ENCODE measurements around the gene SLCO4A1. TPM values are rescaled to one million over a fixed set of nuclear protein-coding genes. Genes with fewer than 3 reads are reported as not detected.

SLCO4A1 gene
- polyA plus RNA-seq, 4 donors = 2.5 to 8.6 (median 3.0) TPM

DNA sequence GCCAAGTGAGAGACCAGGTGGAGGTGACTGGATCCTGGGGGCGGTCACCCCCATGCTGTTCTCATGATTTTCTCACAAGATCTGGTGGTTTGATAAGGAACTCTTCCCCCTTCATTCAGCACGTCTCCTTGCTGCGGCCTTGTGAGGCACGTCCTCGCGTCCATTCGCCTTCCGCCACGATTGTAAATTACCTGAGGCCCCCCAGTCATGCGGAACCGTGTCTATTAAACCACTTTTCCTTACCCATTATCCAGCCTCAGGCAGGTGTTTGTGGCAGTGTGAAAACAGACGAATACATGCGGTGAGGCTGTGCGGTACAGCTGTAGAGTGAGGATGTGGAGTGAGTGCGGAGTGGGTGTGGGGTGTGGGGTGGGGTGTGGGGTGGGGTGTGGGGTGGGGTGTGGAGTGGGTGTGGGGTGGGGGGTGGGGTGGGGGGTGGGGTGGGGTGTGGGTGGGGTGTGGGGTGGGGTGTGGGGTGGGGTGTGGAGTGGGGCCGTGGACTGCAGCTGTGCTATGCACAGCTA, 54.2 kb downstream of the SLCO4A1 start:
- DNase-seq (ENCODE audit: low read depth in 4 of 4, low spot score in 3 of 4) = no peak

DNA sequence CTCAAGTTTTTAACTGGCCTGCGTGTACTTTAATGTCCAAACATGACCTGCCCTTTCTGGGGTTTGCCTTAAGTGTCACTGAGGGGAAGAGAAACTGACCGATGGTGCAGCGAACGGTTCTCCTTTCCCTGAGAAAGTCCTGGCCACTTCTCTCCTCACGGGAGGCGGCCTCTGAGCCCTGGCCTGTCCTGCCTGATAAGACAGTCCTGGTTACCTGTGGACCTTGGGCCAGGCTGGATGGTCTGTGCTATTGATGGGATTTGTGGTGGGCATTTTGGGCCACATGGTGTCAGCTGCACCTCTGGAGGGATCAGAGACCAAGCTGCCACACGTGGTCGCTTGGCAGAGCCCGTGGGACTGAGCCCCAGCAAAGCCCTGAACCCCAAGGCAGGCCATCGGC, 54.7 kb downstream of the SLCO4A1 start:
- DNase-seq (ENCODE audit: low read depth in 4 of 4, low spot score in 3 of 4) = no peak

DNA sequence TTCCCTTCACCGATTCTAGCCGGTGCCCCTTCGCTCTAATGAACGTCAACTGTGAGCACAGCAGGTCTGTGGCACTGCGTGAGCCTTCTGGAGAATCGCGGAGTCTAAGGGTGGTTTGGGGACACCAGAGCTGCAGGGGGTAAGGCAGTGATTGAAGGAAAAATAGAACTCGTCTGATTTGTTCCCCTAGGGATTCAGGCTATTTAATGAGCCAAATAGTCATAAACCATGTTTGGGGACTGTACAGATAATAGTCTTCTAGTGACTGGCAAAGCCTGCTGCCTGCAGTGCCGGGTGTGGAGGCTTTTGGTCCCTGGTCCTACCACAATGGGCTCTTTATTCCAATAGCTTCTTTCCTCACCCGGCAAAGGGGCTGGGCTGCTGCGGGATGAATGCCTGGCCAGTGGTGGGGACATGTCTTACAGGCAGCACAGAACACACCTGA, 55.2 kb downstream of the SLCO4A1 start:
- no peak for DNase-seq (ENCODE audit: low read depth in 4 of 4, low spot score in 3 of 4)

DNA sequence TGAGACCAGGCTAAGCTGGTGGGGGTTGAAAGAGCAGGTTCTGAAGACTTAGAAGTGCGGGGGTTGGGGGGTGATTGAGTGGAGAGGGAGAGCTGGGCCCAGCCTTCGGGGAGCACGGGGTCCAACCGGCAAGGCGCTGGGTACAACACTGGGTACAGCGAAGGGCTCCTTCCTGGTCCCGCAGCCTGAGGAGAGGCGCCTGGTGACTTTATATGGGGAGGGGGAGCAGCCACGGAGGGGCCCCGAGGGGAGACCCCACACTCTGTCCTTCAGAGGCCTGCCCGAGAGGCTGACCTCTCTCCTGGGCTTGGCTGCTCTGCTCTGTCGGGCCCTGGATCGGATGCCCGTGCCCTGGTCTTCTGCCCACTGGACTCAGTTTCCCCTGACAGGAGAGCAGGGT, 55.9 kb downstream of the SLCO4A1 start:
- no peak for DNase-seq (ENCODE audit: low read depth in 4 of 4, low spot score in 3 of 4)

DNA sequence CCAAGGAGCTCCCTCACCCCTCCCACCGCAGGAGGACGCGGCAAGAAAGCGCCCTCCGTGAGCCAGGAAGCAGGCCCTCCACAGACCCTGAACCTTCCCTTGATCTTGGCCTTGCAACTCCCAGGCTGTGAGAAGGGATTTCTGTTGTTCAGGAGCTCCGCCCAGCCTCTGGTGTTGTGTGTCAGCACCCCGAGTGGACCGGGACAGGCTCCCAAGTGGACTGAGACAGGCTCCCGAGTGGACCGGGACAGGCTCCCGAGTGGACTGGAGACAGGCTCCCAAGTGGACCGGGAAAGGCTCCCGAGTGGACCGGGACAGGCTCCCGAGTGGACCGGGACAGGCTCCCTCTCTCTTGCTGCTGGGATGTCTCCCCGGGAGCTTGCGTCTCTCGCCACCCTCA, 57.0 kb downstream of the SLCO4A1 start:
- DNase-seq (ENCODE audit: low read depth in 4 of 4, low spot score in 3 of 4) = no peak

DNA sequence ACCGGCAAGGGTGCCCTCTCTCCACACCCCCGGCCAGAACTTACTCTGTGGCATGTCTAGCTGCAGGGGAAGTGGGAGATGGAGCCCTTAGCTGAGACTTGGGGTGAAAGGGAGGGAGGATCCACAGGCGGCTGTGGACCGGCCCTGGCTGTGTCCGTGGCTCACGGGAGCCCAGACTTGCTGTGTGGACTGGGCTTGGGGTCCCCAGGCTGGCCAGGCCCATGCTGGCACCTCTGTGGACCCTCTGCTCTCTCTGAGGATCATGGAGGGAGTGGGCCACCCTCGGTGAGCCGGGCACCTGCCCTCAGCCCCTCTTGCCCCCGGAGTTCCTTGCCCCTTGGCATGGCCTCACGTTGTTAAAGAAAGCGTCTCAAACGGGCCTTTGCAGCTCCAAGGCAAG, 57.4 kb downstream of the SLCO4A1 start:
- no peak for DNase-seq (ENCODE audit: low read depth in 4 of 4, low spot score in 3 of 4)

DNA sequence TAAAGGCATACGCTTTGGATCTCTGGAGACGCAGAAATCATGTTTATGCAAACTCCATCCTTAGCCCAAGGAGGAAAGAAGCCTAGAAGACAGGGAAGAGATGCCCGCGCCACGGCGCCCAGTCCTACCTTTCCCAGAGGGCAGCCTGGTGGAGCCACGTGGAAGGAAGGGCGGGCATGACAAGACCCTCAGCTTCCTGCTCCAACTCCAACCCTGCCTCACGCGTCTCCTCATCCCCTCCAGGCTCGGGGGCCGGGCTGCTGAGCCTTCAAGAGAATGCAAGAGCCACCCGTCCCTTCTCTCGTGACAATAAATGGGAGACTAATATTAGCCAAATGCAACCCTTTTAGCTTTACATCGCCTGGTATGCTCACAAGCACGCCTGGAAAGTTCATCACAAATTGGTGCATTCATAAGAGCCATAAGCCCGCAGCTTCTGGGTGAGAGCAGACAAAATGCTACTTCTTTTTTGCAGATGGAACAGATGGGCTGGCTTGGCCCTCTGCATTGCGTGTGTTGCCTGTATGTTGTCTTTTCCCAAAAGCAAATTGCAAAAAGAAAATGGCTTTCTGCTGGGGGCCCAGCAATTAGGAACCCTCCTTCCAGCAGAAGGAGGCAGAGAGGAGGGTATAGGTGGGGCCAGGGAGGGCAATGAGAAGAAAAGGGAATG, 58.1 kb downstream of the SLCO4A1 start:
- DNase-seq (ENCODE audit: low read depth in 4 of 4, low spot score in 3 of 4) = no peak

DNA sequence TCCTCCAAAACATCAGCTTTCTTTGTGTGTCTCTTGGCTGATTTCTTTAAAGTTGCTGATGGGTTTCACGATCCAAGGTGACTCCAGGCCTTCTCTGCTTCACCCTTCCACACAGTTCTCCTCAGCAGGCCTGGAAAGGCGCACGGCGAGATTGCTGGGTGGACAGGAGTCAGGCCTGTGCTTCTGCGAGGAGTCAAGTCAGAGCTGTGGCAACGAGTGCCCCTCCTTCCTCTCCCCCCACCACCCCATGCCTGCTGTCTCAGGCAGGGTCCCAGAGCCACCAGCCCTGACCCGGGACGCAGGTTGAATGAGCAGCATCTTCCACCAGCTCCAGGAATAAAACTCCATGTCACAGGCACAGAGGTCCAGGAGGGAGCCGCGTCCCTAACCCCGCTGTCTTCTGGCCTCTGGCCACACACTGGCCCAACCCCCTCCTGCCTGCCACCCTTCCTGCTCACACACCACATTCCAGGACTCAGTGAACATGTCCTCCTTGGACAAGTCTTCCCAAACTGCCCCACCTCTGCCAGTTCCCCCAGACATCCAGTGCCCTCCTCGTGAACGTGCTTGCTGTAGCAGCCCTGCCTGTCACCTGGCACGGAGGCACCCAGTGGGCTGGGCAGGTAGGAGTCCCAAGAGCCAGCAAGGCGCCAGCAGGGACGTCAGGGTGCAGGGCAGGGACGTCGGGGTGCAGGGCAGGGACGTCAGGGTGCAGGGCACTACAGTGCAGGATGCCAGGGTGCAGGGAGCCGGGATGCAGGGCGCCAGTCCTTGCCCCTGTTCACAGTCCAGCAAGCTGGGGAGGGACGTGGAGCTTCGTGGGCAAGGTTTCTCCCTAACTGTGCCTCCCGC, 59.1 kb downstream of the SLCO4A1 start:
- DNase-seq (ENCODE audit: low read depth in 4 of 4, low spot score in 3 of 4) = no peak

DNA sequence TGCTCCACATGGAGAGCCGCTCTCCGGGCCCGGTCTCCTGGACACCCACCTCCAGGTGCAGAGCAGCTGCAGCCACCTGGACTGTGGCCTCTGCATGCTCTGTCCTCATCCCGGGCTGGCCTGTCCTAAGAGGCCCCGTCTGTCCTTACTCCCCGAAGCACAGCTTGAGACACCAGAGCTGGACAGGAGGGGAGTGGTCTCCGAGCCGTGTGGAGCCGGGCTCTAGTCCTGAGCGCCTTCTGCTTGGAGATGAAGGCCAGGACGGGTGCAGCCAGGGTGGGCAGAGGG, 59.7 kb downstream of the SLCO4A1 start:
- DNase-seq (ENCODE audit: low read depth in 4 of 4, low spot score in 3 of 4) = no peak

DNA sequence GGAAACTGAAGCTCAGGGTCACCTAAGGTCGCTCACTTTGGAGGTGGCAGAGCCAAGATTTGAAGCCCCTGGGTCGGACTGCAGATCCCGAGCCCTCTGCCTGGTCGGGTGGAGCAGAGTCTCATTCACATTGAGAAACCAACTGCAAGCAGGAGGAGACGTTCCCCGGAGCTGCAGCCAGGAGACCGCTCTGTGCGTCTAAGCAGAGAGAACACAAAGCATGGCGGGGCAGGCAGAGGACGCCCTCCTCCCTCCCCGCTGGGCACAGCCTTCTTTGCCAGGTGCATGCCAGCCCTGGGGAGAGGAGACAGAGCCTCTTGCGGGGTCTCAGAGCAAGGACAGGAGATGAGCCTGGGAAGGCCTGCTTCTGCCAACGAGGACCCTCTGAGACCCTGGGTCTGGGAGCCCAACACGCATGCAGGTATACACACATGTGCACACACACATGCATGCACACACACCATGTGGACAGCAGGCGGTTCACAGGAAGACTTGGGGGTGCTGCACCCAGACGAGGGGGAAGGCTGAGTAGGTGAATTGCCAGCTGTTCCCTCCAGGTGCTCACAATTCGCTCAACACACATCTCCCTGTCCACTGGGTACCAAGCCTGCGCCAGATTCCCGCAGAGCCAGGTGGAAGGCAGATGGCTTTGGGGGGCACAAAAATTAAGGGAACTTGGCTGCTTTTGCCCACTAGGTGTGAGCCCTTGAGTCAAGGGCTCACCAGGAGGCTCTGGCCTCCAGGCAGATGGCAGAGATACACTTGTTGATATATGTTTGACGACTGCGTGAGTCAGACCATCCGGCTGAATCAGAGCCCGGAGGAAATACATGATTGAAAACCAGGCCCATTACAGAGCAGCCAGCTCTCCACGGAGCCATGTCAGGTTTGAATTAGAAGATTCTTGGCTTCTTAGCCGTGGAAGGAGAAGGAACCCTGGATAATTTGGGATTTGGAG, 60.9 kb downstream of the SLCO4A1 start:
- no peak for DNase-seq (ENCODE audit: low read depth in 4 of 4, low spot score in 3 of 4)

DNA sequence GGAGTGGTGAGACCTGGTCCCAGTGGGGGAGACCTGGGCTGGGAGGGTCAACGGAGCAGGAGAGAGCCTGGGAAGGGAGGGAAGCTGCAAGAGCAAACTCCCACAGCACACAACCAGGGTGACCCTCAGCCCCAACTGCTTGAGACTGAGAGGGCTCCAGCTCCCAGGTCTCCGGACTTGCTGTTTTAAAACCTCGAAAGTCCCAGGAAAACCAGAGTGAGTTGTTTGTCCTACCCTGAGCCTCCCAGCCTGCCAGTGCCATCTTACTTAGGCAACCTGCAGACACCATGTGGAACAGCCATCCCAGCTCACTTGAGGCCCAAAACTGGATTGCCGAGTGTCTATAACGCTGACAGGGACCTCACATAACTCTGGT, 61.5 kb downstream of the SLCO4A1 start:
- DNase-seq (ENCODE audit: low read depth in 4 of 4, low spot score in 3 of 4) = no peak

DNA sequence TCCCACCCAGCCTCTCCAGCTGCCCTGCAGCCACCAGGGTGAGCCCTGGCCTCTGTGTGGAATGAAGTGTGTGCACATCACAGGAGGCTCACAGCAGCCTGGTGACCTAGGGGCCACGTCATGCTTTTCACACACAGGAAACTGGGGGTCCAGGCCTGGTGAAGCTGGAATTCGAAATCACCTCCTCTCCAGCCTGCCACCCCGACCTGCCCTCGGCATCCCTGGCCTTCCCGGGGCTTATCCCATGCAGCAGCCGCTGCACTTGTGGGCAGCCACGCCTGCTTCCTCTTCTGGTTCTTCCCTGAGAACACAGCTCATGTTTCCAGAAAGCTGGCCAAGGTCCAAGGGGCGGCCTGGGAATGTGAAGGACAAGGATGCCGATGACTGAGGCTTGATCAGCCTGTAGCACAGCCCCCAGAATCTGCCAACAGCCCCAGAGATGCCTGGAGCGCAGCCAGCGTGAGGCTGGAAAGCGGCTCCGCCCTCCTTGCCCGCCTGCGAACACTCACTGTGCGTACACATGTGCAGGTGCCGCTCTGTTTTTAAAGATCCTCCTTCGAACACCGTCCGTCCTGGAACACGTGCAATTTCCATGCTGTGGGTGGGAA, 62.1 kb downstream of the SLCO4A1 start:
- DNase-seq (ENCODE audit: low read depth in 4 of 4, low spot score in 3 of 4) = peak; percentile 61 to 87 (median 77)

DNA sequence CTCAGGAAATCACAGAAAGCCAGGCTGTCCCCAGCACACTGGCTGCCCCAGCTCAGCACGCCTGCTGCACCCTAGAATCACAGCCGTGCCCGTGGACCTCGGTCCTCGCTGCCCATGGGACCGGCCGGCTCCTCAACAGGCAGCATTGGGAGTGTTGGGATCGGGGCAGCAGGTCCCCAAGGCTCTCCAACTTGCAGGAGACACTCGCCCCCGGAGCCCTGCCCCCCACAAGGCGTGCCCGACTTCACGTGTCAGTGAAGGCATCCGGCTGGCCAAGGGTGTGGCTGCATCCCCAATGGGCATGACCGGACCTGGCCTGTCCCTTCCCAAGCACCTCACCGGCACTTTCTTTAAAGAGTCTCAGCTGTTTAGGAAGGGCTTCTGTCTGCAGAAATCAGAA, 63.3 kb downstream of the SLCO4A1 start:
- no peak for DNase-seq (ENCODE audit: low read depth in 4 of 4, low spot score in 3 of 4)

DNA sequence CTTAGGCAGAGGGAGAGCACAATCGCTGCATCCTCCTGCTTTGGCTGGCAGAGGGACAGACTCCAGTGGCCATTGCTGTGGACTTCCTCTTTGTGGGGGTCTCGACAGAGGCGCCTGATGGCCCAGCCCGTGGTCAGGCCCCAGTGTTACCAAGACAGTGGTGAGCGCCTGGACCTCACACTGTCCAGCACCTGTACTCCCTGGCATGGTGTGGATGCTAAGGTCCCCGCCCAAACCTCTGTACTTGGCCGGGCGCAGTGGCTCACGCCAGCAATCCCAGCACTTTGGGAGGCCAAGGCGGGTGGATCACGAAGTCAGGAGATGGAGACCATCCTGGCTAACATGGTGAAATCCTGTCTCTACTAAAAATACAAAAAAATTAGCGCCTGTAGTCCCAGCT, 64.0 kb downstream of the SLCO4A1 start:
- no peak for DNase-seq (ENCODE audit: low read depth in 4 of 4, low spot score in 3 of 4)

DNA sequence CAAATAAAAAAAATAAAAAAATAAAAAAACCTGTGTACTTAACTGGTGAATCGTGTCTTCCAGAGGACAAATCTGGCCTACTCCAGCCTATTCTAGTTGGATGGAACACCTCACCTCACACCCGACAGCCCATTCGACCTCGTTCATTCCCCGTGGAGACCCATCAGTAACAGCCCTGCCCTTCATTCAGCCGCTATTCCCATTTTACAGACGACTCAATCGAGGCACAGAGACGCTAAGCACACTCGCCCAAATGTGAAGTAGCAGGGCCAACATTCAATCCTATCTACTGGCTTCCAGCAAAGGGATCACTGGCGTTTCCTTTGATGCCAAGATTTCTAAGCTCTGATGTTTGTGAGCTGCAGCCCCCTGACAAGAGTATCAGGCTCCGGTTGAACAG, 64.6 kb downstream of the SLCO4A1 start:
- DNase-seq (ENCODE audit: low read depth in 4 of 4, low spot score in 3 of 4) = no peak

DNA sequence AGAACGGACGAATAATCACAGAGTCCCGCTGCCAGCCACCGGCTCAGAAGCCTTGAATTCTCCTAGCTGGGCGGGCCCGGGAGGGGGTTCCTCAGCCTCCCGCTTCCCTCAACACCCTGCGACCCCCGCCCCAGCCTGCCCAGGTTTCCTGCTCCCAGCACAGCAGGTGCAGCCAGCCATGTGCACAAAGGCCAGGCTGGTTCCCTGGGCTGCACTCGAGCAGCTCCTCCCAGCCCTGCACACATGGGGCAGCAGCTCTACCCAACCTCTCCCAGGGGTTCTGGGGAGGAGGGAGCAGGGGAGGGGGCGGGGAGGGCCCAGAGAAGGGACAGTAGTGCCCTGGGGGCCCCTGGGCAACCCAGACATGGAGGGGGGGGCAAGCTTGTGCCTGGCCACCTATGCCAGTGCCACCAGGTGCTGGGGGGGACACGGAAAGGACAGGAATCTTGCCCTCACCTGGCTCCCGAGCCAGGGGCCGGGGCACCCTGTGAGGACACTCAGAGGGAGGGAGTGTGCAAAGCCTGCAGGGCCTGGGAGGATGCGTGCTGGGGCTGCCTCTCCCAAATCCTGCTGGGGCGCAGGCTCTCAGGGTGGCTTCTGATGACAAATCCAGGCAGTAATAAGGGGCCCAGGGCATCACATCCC, 65.1 kb downstream of the SLCO4A1 start:
- DNase-seq (ENCODE audit: low read depth in 4 of 4, low spot score in 3 of 4) = no peak

DNA sequence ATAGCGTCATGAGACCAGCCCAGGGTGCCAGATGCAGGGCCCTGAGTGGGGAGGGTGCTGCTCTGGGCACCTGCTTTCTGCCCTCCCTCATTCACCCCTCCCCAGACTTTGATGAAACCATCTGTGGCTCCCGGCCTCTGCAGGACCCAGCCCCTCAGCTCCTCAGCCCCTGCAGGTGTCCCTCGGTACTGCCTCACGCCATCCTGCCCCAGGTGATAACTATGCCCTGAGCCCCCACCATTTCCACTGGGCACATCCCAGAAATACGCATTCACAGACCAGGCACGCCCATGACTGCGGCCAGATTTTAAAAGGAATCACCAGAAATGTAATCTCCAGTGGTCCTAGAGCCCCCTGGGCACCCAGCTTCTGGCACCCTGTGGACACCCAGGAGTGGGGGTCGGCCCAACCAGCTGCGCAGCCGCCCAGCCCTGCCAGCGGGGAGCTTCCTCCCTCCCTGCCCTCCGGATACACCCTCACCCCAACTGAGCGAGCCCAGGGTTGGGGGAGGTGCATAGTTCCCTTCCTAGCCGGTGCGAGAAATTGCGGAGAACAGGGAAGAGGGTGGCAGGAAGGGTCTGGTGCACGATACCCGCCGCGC, 65.7 kb downstream of the SLCO4A1 start:
- no peak for DNase-seq (ENCODE audit: low read depth in 4 of 4, low spot score in 3 of 4)

DNA sequence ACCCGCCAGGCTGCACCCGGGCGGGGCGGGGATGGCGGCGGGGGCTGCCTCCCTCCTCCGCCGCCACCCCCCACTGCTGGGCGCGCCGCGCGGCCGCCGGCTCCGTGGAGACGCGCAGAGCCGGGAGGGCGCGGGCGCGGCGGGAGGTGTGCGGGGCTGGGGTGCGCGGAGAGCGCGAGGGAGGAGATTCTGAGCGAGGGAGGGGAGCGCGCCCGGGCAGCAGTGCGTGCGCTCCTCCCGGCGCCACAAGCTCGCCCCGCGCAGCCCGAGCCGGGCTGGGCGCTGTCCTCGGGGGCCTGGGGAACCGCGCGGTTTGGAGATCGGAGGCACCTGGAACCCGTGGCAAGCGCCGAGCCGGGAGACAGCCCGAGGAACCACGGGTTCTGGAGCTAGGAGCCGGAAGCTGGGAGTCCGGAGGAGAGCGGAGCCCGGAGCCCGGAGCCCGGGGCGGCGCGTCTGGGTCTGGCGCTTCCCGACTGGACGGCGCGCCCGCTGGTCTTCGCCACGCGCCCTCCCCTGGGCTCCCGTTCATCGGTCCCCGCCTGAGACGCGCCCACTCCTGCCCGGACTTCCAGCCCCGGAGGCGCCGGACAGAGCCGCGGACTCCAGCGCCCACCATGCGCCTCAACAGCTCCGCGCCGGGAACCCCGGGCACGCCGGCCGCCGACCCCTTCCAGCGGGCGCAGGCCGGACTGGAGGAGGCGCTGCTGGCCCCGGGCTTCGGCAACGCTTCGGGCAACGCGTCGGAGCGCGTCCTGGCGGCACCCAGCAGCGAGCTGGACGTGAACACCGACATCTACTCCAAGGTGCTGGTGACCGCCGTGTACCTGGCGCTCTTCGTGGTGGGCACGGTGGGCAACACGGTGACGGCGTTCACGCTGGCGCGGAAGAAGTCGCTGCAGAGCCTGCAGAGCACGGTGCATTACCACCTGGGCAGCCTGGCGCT, 66.6 kb downstream of the SLCO4A1 start, which contains the start of gene NTSR1:
NTSR1 (plus strand) TSS at position 246 of the 946 bp plus-strand sequence; CDS start at position 618, 372 bp downstream.
- DNase-seq (ENCODE audit: low read depth in 4 of 4, low spot score in 3 of 4) = no peak

DNA sequence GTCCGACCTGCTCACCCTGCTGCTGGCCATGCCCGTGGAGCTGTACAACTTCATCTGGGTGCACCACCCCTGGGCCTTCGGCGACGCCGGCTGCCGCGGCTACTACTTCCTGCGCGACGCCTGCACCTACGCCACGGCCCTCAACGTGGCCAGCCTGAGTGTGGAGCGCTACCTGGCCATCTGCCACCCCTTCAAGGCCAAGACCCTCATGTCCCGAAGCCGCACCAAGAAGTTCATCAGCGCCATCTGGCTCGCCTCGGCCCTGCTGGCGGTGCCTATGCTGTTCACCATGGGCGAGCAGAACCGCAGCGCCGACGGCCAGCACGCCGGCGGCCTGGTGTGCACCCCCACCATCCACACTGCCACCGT, 67.2 kb downstream of the SLCO4A1 start:
- no peak for DNase-seq (ENCODE audit: low read depth in 4 of 4, low spot score in 3 of 4)

Measured in right renal pelvis (tissue), 4 donors.